Measurements from ENCODE around the gene MAD1L1.

The MAD1L1 gene

DNA sequence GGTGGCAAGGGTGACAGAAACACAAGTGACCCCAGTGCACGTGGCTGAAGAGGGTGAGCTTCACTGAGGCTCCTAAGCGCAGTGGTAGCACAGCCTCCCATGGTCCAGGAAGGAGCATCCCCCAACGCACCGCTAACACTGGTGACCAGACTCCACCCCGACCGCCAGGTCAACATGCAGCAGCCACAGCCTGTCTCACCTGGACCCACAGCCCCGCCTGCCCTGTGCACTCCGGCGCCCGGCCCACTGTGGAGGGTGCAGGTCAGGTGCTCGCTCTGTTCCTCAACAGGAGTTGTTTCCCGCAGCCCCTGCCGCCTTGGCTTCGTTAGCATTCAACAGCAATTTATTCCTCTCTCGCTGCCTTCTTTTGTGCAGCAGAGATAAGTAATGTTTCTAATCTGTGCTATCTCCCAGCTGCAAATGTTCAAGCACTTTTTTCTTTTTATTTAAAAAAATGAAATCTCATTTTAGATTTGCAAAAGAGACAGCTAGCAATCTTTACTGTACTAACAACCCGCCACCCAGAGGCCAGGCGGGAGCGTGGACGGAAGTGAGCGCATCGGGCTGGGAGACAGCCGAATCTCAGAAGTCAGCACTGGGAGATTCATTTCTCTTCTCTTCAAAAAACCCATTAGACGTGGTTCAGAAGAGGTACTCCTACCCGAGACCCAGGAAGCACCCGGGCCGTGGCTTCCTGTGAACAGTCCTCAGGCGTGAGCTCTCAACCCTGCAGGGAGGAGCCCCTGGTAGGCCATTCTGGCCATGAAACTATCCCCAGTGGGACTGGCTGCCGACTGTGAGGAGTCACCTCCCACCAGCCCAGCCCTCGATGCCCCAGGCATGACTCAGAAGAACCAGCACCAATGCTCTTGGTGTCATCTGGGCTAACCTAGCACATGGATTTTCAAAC is 133.4 kb downstream of the MAD1L1 start:
- DNase-seq = no peak

DNA sequence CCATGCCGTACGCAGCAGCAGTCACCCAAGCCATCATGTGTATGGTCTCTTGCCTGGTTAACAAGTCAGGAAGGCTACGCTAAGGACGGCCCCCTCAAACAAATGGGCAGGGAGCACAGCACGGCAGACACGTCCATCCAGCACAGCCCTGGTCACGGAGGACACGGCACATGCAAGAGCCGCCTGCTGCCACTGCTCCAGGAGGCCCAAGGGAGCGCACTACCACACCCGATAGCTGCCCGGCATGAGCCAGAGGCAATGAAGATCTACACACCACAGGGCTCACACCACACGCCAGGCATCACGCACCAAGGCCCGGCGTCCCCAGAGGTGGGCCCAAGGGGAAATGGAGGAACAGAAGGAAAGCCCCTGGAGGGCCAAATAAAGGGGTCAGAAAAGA is 134.2 kb downstream of the MAD1L1 start:
- DNase-seq = no peak

DNA sequence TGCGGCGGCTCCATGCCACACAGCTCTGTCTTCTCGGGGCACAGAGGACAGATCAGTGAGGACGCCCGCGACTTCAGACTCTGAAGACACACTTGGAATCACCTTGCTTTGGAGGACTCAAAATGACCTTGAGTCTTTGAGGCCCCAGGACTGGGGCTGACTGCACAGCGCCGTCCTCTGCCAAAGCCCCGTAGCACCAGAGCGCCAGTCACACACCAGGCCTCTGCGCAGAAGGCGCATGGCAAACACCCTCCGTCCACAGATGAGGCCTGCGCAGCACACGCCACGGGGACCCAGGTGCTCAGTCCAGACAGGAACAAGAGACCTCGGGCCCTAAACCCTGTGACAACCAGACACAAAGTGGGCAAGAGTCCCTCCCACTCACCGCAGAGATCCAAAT is 134.7 kb downstream of the MAD1L1 start:
- DNase-seq = no peak

DNA sequence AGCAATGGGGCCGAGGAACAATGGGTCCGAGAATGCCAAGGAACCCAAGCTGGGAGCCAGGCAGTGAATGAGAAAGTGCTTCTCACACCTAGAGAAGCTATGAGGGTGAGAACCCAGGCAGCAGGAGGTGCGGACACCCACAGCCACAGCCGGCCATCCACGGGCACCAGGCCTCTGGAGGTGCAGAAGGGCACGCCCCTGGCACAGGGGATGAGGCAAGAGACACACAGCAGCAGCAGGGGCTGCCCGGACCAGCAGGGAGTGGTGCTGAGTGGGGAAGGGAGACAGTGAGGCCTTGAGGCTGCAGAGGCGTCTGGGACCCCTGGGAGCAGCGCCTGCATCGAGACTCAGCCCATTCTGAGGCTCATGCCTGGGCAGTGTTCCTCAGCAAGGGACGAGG is 135.3 kb downstream of the MAD1L1 start:
- no peak for DNase-seq

DNA sequence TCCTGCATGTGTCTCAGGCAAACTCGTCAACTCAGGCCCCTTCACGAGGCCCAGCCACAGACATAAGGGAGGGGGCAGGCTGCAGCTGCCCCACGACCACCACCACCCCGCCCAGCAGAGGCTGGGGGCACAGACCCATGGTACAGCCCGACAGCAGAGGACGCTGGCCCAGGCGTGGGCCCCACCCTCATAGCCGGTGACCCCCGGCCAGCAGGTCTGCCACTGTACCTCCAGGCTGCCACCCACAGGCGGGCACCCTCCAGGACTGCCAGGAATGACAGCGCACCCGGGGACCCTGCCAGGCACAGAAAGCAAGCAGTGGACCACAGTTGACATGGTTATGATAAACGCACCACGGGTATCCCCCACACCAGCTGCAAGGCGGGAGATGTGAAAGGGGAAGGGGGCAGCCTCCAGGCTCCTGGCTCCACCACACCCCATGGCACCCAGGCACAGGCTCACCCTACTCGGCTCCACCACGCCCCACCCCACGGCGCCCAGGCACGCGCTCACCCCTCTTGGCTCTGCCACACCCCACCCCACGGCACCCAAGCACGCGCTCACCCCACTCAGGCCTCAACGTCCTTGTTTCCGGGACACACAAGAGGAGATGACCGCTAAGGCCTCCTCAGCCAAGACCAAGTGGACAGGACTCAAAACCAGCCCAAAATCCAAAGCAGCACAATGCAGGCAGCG is 135.9 kb downstream of the MAD1L1 start:
- no peak for DNase-seq

DNA sequence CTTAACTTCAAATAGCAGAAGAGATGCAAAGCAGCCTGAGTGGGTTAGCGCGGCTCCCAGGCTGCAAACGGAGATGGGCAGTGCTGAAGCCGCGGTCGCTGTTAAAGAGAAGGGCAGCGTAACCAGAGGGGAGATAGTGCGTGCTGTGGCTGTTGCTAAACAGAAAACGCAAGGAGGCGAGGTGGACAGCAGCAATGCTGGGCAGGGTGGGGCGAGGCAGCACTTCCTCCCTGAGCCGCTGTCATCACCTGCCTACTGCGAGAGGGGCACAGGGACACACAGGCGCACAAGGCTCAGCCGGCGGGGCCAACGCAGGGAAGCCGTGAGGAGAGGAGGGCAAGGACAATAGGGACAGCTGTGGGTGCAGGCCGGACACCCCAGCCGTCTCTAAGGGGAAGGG is 137.3 kb downstream of the MAD1L1 start:
- no peak for DNase-seq

DNA sequence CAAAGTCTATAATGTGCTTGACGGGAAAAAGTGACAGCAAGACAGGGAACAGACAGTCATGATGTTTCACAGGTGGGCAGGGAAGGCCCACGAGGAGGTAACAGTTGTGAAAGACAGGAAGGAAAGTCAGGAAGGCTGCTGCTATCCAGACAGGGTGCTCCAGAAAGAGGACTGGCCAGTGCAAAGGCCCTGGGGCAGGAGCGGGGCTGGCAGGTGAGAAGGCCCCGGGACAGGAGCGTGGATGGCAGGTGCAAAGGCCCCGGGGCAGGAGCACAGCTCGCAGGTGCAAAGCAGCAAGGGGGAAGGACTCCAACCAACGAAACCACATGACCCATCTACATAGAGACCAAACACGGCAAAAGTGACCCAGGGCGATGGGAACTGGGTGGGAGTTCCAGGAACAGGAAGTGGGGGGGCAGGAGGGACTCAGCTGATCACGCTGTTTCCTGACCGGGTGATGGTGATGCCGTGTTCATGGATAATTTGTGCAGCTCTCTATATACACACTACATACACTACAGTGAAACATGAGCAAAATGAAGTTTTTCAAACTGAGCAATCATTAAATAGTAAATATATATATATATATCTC is 138.2 kb downstream of the MAD1L1 start:
- no peak for DNase-seq

DNA sequence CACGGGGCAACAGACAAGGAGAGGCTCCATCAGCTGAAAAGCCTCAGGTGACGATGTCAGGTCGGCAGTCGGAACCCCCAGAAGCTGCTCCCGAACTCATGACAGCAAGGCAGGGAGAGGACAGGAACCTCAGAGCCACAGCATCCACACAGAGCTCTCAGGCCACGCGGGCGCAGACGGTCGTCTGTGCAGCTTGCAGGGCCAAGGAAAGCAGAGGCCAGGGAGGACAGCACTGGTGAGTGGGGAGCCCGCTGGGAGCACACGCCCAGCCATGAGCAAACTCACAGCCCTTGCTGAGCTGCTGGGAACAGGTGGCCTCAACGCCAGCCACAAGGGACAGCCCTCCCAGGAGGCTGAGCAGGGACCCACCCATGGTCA is 138.9 kb downstream of the MAD1L1 start:
- no peak for DNase-seq

DNA sequence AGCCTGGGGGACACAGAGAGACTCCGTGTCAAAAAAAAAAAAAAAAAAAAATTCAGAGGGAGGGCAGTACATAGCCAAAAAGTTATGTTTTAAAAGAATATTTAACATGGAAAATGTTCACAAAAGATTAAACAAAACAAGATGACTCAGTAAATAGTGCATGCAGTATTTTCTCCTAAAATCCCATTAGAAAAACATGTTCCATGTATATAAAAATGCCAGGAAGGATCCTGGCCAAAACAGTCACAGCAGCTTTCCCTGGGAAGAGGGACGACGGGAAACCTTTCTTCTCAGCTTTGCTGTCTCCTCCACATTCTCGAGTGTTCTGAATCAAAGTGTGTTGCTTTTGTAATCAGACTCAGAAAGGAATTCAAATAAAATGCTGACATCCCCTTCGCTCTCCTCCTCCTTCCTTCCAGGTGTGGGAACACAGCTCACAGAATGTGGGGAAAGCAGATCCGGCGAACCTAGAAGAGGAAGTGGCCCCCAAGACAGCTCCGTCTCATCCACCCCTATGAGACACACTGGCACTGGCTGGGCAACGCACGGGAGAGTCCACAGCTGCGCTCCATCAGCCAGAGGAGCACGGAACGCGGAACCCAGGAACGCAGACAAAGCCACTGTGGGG is 139.4 kb downstream of the MAD1L1 start:
- DNase-seq = no peak

DNA sequence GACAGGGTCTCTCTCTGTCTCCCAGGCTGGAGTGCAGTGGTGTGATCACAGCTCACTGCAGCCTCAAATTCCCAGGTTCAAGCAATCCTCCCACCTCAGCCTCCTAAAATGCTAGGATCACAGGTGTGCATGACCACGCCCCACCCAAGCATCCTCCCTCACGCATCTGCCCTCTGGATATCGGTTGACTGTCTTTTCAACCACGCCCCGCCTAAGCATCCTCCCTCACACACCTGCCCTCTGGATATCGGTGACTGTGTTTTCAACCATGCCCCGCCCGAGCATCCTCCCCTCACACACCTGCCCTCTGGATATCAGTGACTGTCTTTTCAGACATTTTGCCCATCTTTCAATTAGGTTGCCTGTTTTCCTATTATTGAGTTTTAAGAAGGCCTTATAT is 140.5 kb downstream of the MAD1L1 start:
- no peak for DNase-seq

DNA sequence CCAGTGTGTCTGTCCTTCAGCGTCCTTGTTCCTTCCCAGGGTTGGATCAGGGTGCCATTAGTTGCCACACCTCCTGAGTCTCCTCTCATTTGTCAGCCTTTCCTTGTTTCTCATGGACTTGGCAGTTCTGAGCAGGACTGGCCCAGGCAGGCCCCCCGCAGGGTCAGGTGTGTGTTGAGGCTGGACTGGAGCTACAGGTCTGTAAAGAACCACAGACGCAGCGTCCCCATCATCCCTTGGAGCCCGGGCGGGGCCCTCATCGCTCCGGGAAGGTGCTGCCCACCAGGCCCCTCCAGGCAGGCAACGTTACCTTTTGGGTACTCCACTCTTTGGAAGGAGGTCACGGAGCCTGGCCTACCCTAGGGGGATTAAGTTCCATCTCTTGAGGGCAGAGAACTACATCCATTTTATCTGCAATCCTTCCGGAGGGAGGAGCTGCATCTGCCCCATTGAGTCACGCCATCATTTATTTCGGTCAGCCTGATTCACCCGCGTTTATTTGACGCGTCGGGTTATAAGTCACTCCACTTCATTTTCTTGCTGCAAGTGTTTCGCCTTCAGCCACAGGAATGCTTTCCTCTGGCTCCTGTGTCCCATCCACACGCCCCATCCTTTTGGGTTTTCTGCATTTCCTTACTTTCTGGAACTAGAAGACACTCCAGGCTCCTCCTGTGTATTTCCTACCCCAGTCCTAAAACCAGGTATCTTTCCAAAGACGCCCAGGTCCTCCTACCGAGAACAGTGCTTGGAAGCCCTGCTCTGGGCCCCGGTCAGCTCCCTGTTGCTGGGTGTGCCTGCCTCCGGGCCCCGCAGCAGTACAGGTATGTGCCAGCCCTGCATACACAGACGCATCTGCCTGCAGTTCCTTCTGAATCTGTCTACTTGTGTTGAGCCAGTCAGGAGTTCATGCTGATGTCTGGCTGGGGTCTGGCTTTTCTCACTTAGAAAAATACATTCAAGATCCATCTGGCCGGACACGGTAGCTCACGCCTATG is 141.9 kb downstream of the MAD1L1 start:
- no peak for DNase-seq

DNA sequence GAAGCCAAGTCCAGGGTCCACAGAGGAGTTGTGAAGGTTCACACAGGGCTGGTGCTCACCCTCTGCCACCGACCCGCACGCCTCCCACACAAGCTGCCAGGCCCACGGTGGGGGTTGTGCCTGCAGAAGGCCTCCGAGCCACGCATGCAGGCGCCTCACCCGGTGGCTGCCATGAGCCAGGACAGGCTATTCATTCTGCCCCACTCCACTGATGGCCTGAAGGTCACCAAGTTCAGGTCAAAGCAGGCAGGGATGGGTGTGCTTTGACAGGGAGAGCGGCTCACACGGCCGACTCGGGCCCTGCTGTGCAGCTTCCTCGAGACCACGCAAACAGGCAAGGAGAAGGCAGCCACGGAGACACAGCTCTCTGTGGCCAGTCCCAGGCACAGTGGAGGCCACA is 143.9 kb downstream of the MAD1L1 start:
- no peak for DNase-seq

DNA sequence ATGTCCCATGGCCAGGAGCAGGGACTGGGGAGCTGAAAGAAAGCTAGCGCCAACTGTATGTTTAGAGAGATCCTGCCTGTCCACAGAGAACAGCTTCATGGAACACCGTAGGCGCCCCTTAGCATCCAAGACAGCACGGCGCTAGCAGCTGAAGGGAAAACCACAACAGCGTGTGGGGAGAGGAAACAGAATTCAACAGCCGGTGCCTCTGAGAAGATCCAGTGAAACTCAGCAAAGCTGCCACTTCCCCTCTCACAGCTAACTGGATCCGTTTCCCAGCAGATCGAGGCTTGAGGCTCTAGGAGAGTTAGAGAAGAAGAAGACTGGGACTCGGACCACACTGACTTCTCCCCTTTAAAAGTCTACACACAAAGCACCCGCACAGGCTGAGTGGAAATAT is 145.0 kb downstream of the MAD1L1 start:
- no peak for DNase-seq

DNA sequence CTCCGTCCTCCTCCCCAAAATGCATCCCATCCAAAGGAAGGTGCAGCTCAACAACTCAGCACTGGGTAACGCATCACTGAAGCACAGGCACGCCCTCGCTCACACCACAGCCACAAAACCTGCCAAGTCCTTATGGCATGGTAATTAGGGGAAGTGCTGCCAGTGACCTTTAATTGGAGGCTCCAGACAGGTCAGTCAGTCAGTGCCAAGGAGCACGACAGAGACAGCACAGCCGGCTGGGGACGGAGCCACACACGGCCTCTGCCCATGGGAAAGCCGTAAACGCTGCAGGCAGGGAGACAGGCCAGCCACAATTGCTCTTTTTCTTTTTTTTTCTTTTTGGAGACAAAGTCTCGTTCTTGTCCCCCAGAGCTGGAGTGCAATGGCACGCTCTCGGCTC is 146.5 kb downstream of the MAD1L1 start:
- no peak for DNase-seq

DNA sequence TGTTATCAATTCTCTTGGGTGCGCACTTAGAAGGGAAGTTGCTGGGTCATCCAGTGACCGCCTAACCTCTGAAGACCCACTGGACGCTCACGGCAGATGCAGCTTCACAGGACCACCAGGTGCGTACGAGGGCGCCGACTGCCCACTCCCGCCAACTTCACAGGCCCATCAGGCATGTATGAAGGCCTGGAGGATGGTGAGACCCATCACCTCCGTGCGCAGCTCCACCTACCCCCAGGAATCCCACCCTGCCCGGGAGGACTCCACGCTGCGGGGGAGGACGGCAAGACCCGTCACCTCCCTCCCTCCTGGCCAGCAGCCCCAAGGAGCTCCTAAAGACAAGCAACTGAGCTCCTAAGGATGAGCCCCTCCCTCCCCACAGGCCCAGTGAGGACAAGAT is 146.9 kb downstream of the MAD1L1 start:
- no peak for DNase-seq

DNA sequence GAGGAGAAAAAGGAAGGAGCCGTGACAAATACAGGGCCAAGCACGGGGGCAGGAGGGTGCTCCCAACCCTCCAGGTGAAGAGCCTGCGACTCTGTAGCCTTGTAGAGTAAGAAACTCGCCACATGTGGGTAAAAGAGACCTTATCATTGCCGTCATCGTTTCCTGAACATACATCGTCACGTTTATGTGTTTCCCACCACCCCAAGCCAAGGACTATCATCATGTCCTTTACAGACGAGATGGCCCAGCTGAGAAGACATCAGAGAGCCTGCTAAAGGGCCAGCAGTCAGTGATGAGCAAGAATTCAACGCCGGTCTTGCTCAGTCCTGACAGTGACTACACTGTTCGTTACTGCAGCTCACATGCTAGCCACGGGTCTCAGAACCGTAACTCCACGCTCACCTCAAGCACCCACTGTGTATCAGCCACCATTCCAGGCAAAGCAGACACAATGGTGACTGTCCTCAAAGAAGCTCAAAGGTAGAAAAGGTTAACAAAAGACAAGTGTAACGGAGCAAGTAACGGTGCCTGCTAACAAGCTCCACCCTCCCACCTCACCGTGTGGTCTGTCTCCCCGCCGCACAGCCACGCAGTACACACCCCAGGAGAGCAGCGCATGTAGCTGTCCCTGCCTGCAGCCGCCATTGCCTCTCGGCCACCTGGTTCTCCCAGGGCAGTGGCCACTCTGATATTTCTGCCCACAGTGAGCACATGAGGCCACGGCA is 147.8 kb downstream of the MAD1L1 start:
- no peak for DNase-seq

DNA sequence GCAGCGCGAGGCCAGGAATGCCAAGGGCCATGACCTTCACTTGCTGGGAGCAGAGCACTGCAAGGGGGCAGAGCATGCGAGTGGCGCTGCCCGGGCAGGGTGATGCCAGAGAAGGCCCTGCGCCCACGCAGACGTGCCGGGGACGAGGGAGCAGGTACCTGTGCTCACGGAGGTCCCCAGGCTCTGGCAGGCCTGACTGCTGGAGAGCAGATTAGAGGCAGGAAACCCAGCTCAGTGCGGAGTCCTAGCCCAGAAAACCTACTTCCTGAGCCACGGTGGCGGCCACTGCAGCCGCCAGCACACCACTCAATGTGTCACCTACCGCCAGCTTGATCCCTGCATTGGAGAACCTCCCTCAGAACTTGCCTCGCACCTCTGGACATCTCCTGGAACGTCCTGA is 148.4 kb downstream of the MAD1L1 start:
- no peak for DNase-seq

DNA sequence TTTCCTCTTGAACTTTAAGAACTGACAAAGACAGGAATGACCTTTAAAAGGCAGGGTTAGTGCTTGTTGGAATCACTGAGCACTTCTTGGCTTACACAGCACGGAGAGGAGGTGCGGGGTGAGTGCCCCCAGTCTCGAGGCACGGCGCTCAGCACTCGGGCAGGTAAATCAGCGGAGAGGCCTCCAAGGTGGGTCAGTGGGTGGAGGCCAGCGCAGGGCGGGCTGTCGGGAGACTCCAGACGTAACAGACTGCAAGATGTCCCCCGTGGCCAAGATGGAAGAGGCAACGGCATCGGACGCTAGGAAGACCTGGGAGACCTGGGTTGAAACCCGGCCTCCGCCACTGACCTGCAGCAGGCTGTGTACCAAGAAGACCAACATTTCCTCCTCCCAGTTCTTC is 149.4 kb downstream of the MAD1L1 start:
- DNase-seq = no peak

DNA sequence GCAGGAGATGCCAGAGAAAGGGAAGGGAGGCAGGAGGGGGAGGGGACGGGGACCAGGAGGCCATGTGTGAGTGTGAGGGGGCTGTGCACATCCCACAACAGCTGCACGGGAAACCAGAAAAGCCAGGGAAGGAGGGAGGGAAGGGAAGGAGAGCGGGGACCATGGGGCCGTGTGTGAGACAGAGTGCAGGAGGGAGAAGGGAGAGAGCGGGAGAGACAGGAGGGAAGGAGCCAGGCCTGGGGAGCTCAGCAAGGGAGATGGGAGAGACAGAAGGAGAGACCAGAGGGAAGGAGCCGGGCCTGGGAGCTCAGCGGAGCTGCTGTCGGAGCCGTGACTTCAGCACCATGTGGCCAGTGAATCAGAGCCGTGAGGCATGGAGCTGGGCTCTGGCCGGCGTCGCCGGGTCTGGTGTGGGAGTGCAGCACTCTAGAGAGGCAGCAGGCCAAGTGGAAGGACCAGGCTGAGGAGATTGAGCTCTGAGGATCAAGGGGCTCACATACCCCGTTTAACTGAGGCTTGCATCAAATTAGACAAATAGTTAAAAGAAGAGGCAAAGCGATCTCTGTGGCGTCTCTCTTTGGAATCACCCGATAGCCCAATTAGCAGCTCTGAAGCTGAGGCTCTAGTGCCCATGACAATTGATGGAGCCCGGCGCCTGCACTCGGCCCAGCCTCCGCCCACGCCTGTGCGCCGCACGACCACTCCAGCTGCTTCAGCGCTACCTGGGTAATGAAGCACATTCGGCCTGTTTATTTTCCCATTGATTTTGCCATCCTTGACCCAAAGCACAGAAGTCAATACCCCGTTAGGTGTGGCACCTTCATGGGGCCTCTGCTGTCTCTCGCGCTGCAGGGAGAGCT is 150.4 kb downstream of the MAD1L1 start:
- DNase-seq = no peak

DNA sequence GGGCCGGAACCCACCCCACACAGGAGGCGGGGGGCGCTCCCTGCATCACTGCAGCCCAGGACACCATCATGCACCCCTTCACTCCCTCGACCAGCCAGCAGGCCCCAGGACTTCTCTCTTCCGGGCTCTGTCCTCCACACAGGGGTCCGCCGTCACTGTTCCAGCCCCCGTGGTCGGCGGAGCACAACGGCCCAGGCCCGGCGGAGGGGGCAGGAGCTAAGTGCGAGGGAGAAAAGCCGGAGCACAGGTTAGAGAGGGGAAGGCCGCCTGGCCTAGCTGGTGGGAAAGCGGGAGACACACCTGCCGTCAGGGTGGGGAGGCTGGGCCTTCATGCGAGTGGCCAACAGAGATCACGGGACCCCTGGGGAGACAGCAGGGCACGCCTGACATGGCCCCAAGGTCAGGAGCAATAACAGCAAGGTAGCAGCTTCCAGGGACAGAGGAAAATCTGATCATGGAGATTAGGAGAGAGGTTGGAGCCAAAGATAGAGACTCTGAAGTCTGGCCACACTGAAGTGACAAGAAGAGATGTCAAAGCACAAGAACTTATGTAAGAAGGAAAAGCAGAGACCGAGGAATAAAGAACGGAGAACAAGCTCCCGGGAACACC is 151.1 kb downstream of the MAD1L1 start:
- no peak for DNase-seq
